Transverse colon (tissue), 4 donors: ENCODE data around the gene NMRK2. TPM values are rescaled to one million over a fixed set of nuclear protein-coding genes. Genes with fewer than 3 reads are reported as not detected.
A peak's percentile ranks its signal among the peaks of the same experiment; 100 is the strongest.
"Not testable (repeated sequence)": the region's sequence is repeated elsewhere in the genome, so short reads cannot be mapped to it uniquely, and the experiment has no call there.

Experiments used
- DNase-seq: peaks from one replicate; pipeline ENCODE4 v3.0.0-alpha.2; 2019
- H3K27ac ChIP-seq, 4 donors: fragments of 200-600 bp; sonication (generic); 2 replicates each; pipeline ENCODE4 v1.5.1; 2016 to 2018; ENCODE audit warnings: inconsistent platforms in 4 of 4
- H3K27me3 ChIP-seq: fragments of 200-600 bp; sonication (generic); 2 replicates; pipeline ENCODE4 v1.5.1; 2017; ENCODE audit warnings: inconsistent platforms
- H3K36me3 ChIP-seq, 4 donors: fragments of 200-600 bp; sonication (generic); 2 replicates each; pipeline ENCODE4 v1.5.1; 2017 to 2019; ENCODE audit warnings: inconsistent platforms in 4 of 4
- H3K4me1 ChIP-seq, 4 donors: fragments of 200-600 bp; sonication (generic); 2 replicates each; pipeline ENCODE4 v1.5.1; 2017 to 2020; ENCODE audit warnings: inconsistent platforms in 4 of 4
- H3K4me3 ChIP-seq, 4 donors: fragments of 200-600 bp; sonication (generic); 1 replicate in 1 of 4; 2 replicates in 3 of 4; pipeline versions ENCODE4 v1.5.1 to v1.6.1; 2017 to 2019; ENCODE audit warnings: inconsistent platforms in 4 of 4
- H3K9me3 ChIP-seq, 2 donors: fragments of 200-600 bp; sonication (generic); 2 replicates each; pipeline ENCODE4 v1.5.1; 2017 to 2019; ENCODE audit warnings: inconsistent platforms in 2 of 2
- CTCF ChIP-seq, 5 experiments: fragments of 200-600 bp in 3 of 5; fragments of 450-650 bp in 2 of 5; sonication (generic) in 3 of 5; IDR thresholded peaks; 1 replicate in 2 of 5; 2 replicates in 3 of 5; pipeline ENCODE4 v1.5.1; 2016 to 2017; ENCODE audit warnings: antibody characterized with exemption in 5 of 5, inconsistent platforms in 3 of 5, mild to moderate bottlenecking in 2 of 5, moderate library complexity in 1 of 5
- EP300 ChIP-seq: sonication (generic); formaldehyde crosslinking; IDR thresholded peaks from one replicate; pipeline ENCODE4 v1.6.1; 2017; ENCODE audit warnings: antibody characterized with exemption, low read depth
- POLR2A ChIP-seq: fragments of 450-650 bp; IDR thresholded peaks from one replicate; pipeline ENCODE4 v1.6.1; 2016; ENCODE audit warnings: antibody characterized with exemption, mild to moderate bottlenecking, moderate library complexity
- POLR2AphosphoS5 ChIP-seq, 3 donors: sonication (generic); formaldehyde crosslinking; IDR thresholded peaks; one replicate each; pipeline ENCODE4 v1.6.1; 2016; ENCODE audit warnings: antibody characterized with exemption in 3 of 3
- WGBS, 2 donors: methylation state at CpG; one replicate each; pipeline ENCODE4 v1.1.5; 2018; ENCODE audit warnings: low coverage in 1 of 2; 5-methylcytosine and 5-hydroxymethylcytosine counted together
- in situ Hi-C, 4 donors: fragments of 200-750 bp; cut with MboI; loops; one replicate each; pipeline versions ENCODE4 v1.15.0 to v1.15.1; 2017; ENCODE audit warnings: low sequenced_read_pairs in 3 of 4, low pct_ligation_motif_present in 1 of 4, low pct_unique_long_range_greater_than_20kb in 1 of 4
- intact Hi-C: fragments of 100-400 bp; cut with DNase I; formaldehyde crosslinking; loops from one replicate; pipeline ENCODE4 v1.15.1; 2023; ENCODE audit warnings: low total_unique reads
- total RNA-seq, 4 donors: library from RNA; depleted of rRNA; stranded (reverse); fragments of >200 nt; gene quantifications; one replicate each; pipeline ENCODE4 v1.1.0, GENCODE V29; 2016

NMRK2 gene
- total RNA-seq, 4 donors from 2014 or later, result 0.41 TPM; not detected in 3

GRCh38 chr19:3949294-3949693, 16.4 kb downstream of the NMRK2 start:
- peaks cover 4 to 22% (median 16%) of the 10 kb centered on the region in 4 donors for H3K4me1 ChIP-seq
- 85% methylated on average over 8 of the region's 11 CpGs; no CpG with 5 or more reads in 1 of the 2 donors for WGBS, 2 donors
- H3K27ac ChIP-seq, result no peak overlapping the region
- no peak for DNase-seq
- no peak overlapping the region for H3K4me3 ChIP-seq
- H3K9me3 ChIP-seq, result no peaks in the 10 kb centered on the region
- H3K27me3 ChIP-seq, result no peaks in the 10 kb centered on the region
- in situ Hi-C loops (no loop called here), intact Hi-C loops (no loop called here)
- H3K36me3 ChIP-seq, result no peaks in the 10 kb centered on the region
- TF ChIP-seq CTCF (IDR thresholded peaks at IDR 0.05) (no peak), POLR2A (no peak), POLR2AphosphoS5 (IDR thresholded peaks at IDR 0.05) (no peak), EP300 (no peak)

GRCh38 chr19:3949997-3950859, 17.4 kb downstream of the NMRK2 start:
- no peak for DNase-seq
- in situ Hi-C loops, result no loop called here
- H3K27ac ChIP-seq, result peak overlapping the region; percentile 56 to 83 (median 70)
- WGBS, 2 donors, result 50% methylated on average over 19 of the region's 20 CpGs; no CpG with 5 or more reads in 1 of the 2 donors
- peaks cover 4 to 22% (median 16%) of the 10 kb centered on the region in 4 donors for H3K4me1 ChIP-seq
- intact Hi-C loops, result no loop called here
- peak overlapping the region in 1 of 4 donors; percentile 21 for H3K4me3 ChIP-seq
- no peaks in the 10 kb centered on the region for H3K36me3 ChIP-seq
- H3K27me3 ChIP-seq, result no peaks in the 10 kb centered on the region
- H3K9me3 ChIP-seq, result no peaks in the 10 kb centered on the region
- TF ChIP-seq CTCF (IDR thresholded peaks at IDR 0.05), result no peak
- no peak for TF ChIP-seq EP300
- no peak for TF ChIP-seq POLR2AphosphoS5 (IDR thresholded peaks at IDR 0.05)
- TF ChIP-seq POLR2A, result no peak

- Histone ChIP-seq H3K4me3 (peak overlapping the region in 1 of 4 donors; percentile 21), H3K27me3 (no peaks in the 10 kb centered on the region), H3K36me3 (no peaks in the 10 kb centered on the region), H3K4me1 (peaks cover 4 to 22% (median 16%) of the 10 kb centered on the region in 4 donors), H3K9me3 (no peaks in the 10 kb centered on the region), H3K27ac (peak overlapping the region; percentile 56 to 83 (median 70))
- TF ChIP-seq EP300 (no peak), POLR2AphosphoS5 (IDR thresholded peaks at IDR 0.05) (no peak), CTCF (IDR thresholded peaks at IDR 0.05) (no peak), POLR2A (no peak)
- in situ Hi-C loops, result no loop called here
- WGBS, 2 donors, result 36 to 46% methylated on average over 6 to 40 of the region's 41 CpGs
- intact Hi-C loops, result no loop called here
- DNase-seq, result no peak
Measured at GRCh38 chr19:3950871-3951861, 18.3 kb downstream of the NMRK2 start.

GRCh38 chr19:3952755-3953276, 19.9 kb downstream of the NMRK2 start:
- in situ Hi-C loops, H3K36me3 ChIP-seq, H3K9me3 ChIP-seq, H3K4me3 ChIP-seq, intact Hi-C loops, H3K27me3 ChIP-seq, DNase-seq: not testable (repeated sequence)
- 74 to 83% methylated on average over 6 to 9 of the region's 9 CpGs for WGBS, 2 donors
- H3K27ac ChIP-seq, result peak overlapping the region in 3 of 4 donors; percentile 56 to 83 (median 77)
- H3K4me1 ChIP-seq, result peaks cover 4 to 22% (median 16%) of the 10 kb centered on the region in 4 donors
